ENCODE data around the gene CHST11. TPM values are rescaled to one million over a fixed set of nuclear protein-coding genes. Genes with fewer than 3 reads are reported as not detected.
A peak's percentile ranks its signal among the peaks of the same experiment; 100 is the strongest.

Gene CHST11
- total RNA-seq, 2 donors from 2014 or later = 36.2 to 61.7 TPM

- no peak overlapping the region for H3K27ac Mint-ChIP-seq
- no peaks in the 10 kb centered on the region for H3K36me3 Mint-ChIP-seq (ENCODE audit: low read depth)
- no peak for ATAC-seq (replicated peaks)
- H3K4me3 Mint-ChIP-seq = no peak overlapping the region
- H3K27me3 Mint-ChIP-seq = no peaks in the 10 kb centered on the region
- no peaks in the 10 kb centered on the region for H3K9me3 Mint-ChIP-seq
- H3K4me1 Mint-ChIP-seq = no peaks in the 10 kb centered on the region
These were observed 9.9 kb upstream of the CHST11 start for GRCh38 chr12:104446646-104447421.

DNA sequence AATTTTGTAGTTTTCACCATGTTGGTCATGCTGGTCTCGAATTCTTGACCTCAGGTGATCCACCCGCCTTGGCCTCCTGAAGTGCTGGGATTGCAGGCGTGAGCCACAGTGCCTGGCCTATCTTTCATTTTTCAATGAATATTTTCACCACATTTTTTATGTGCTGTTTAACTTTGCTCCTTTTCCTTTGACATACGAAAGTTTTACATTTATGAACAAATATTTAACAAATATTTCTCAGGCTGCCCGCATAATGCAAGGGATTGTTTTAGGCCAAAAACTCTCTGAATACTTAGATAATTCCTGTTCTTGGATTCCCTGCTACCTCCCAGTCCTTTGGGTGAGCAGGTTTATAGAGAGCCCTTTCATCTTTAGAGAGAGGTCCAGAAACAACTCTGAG lies 8.7 kb upstream of the CHST11 start:
- ATAC-seq (replicated peaks) = no peak
- Mint-ChIP-seq H3K36me3 (ENCODE audit: low read depth) (no peaks in the 10 kb centered on the region), H3K27ac (no peak overlapping the region), H3K4me3 (no peak overlapping the region), H3K9me3 (no peaks in the 10 kb centered on the region), H3K27me3 (no peaks in the 10 kb centered on the region), H3K4me1 (no peaks in the 10 kb centered on the region)

- Mint-ChIP-seq H3K9me3 (no peaks in the 10 kb centered on the region), H3K27me3 (no peaks in the 10 kb centered on the region), H3K36me3 (ENCODE audit: low read depth) (no peaks in the 10 kb centered on the region), H3K4me3 (no peak overlapping the region), H3K4me1 (no peaks in the 10 kb centered on the region), H3K27ac (no peak overlapping the region)
- ATAC-seq (replicated peaks) = no peak
These were observed 8.3 kb upstream of the CHST11 start for GRCh38 chr12:104448451-104448850.

- no peaks in the 10 kb centered on the region for H3K9me3 Mint-ChIP-seq
- H3K27ac Mint-ChIP-seq = no peak overlapping the region
- H3K36me3 Mint-ChIP-seq (ENCODE audit: low read depth) = no peaks in the 10 kb centered on the region
- no peak for ATAC-seq (replicated peaks)
- H3K27me3 Mint-ChIP-seq = no peaks in the 10 kb centered on the region
- peaks cover 5% of the 10 kb centered on the region for H3K4me1 Mint-ChIP-seq
- H3K4me3 Mint-ChIP-seq = no peak overlapping the region
These were observed 6.0 kb upstream of the CHST11 start for GRCh38 chr12:104450700-104451099.

- Mint-ChIP-seq H3K36me3 (ENCODE audit: low read depth) (peaks cover 6% of the 10 kb centered on the region), H3K4me1 (peaks cover 5% of the 10 kb centered on the region), H3K27me3 (no peaks in the 10 kb centered on the region), H3K27ac (no peak overlapping the region), H3K4me3 (no peak overlapping the region), H3K9me3 (no peaks in the 10 kb centered on the region)
- no peak for ATAC-seq (replicated peaks)
These were observed 4.7 kb upstream of the CHST11 start for GRCh38 chr12:104452087-104452486.

- Mint-ChIP-seq H3K27ac (no peak overlapping the region), H3K4me3 (no peak overlapping the region), H3K27me3 (no peaks in the 10 kb centered on the region), H3K36me3 (ENCODE audit: low read depth) (peaks cover 6% of the 10 kb centered on the region), H3K9me3 (no peaks in the 10 kb centered on the region), H3K4me1 (peaks cover 5% of the 10 kb centered on the region)
- no peak for ATAC-seq (replicated peaks)
These were observed 3.6 kb upstream of the CHST11 start for GRCh38 chr12:104453133-104453532.

GRCh38 chr12:104454997-104455396 lies 1.8 kb upstream of the CHST11 start:
- Mint-ChIP-seq H3K4me3 (no peak overlapping the region), H3K36me3 (ENCODE audit: low read depth) (peaks cover 23% of the 10 kb centered on the region), H3K27me3 (no peaks in the 10 kb centered on the region), H3K4me1 (peaks cover 9% of the 10 kb centered on the region), H3K9me3 (no peaks in the 10 kb centered on the region), H3K27ac (no peak overlapping the region)
- ATAC-seq (replicated peaks) = no peak

GRCh38 chr12:104455578-104456416 lies 951 bp upstream of the CHST11 start:
- no peaks in the 10 kb centered on the region for H3K9me3 Mint-ChIP-seq
- H3K36me3 Mint-ChIP-seq (ENCODE audit: low read depth) = peaks cover 26% of the 10 kb centered on the region
- peak overlapping the region; percentile 93 for H3K4me3 Mint-ChIP-seq
- H3K27me3 Mint-ChIP-seq = no peaks in the 10 kb centered on the region
- no peak for ATAC-seq (replicated peaks)
- peak overlapping the region; percentile 86 for H3K27ac Mint-ChIP-seq
- peaks cover 12% of the 10 kb centered on the region for H3K4me1 Mint-ChIP-seq

- Mint-ChIP-seq H3K27ac (peak overlapping the region; percentile 91), H3K9me3 (no peaks in the 10 kb centered on the region), H3K27me3 (no peaks in the 10 kb centered on the region), H3K4me1 (peaks cover 18% of the 10 kb centered on the region), H3K36me3 (ENCODE audit: low read depth) (peaks cover 26% of the 10 kb centered on the region), H3K4me3 (peak overlapping the region; percentile 93)
- ATAC-seq (replicated peaks) = peak; percentile 41
These were observed 400 bp downstream of the CHST11 start for GRCh38 chr12:104456950-104457745.

- peak overlapping the region; percentile 92 for H3K27ac Mint-ChIP-seq
- peaks cover 26% of the 10 kb centered on the region for H3K36me3 Mint-ChIP-seq (ENCODE audit: low read depth)
- peak overlapping the region; percentile 93 for H3K4me3 Mint-ChIP-seq
- H3K27me3 Mint-ChIP-seq = no peaks in the 10 kb centered on the region
- peak; percentile 42 for ATAC-seq (replicated peaks)
- no peaks in the 10 kb centered on the region for H3K9me3 Mint-ChIP-seq
- peaks cover 24% of the 10 kb centered on the region for H3K4me1 Mint-ChIP-seq
These were observed 1.3 kb downstream of the CHST11 start for GRCh38 chr12:104457746-104458693.

DNA sequence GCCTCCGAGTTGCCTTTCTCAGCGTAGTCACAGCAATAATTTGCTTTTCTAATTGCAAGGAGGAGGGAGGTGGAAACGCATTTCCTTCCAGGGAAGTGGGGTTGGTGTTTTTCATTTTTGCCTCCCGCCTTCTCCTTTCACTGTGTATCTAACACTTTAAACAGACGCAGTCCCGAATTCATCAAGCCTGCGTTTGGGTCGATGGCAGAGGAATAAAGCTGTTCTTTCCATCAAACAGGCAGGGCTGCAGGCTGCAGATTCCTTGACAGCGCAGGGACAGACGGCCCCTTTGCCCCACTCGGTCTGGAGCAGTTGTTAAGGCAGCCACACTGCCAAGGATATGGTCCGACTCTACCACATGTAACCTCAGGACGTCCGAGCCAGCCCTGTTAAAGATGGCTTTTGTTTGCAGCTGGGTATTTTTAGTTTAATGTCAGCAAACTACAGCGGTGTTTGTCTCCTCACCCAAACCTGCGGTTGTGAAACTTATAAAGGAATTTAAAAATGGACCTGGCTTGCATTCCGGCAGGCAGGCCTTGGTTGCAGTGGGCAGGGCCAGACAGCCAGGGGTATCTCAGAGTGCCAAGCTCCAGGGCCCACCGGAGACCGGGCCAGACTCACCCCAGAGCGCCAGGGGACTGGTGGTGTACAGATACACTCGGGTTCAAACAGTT lies 2.1 kb downstream of the CHST11 start:
- ATAC-seq (replicated peaks) = peak; percentile 19
- Mint-ChIP-seq H3K4me3 (peak overlapping the region; percentile 93), H3K36me3 (ENCODE audit: low read depth) (peaks cover 26% of the 10 kb centered on the region), H3K27me3 (no peaks in the 10 kb centered on the region), H3K27ac (peak overlapping the region; percentile 92), H3K4me1 (peaks cover 31% of the 10 kb centered on the region), H3K9me3 (no peaks in the 10 kb centered on the region)

DNA sequence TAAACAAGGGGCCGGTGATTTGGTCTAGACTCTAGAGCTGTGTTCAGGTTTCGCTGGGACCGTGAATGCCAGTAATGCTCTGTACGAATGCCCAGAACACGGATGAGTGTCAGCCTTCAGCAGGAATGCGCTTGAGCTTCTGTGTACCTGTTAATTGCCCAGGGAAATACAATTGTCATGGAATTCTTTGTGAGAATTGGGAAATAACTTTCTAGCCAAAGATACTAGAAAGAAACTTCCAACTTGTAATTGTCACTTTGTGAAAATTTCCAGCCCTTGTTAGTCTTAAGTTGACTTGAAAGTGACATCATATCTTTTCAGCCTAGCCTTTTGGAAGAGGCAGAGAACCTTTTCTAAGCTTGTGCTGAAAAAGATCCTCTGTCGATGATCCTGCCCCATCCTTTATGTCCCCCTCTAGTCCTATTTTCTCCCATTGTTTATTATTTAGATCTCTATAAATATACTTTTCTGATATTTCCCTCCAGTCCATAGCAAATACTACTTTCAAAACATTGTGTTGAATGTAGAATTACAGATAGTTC lies 2.7 kb downstream of the CHST11 start:
- Mint-ChIP-seq H3K27me3 (no peaks in the 10 kb centered on the region), H3K27ac (peak overlapping the region; percentile 92), H3K36me3 (ENCODE audit: low read depth) (peaks cover 26% of the 10 kb centered on the region), H3K4me1 (peaks cover 32% of the 10 kb centered on the region), H3K9me3 (no peaks in the 10 kb centered on the region), H3K4me3 (peak overlapping the region; percentile 93)
- ATAC-seq (replicated peaks) = peak; percentile 15

Data from activated T-helper 17 cell treated with anti-CD3 and anti-CD28 coated beads, Interleukin-2, amount 50 U/mL, for 72 hours (primary cell).